Suprapubic skin (tissue), 4 donors: Measurements from ENCODE around the gene UBXN11. TPM values are rescaled to one million over a fixed set of nuclear protein-coding genes. Genes with fewer than 3 reads are reported as not detected.

ENCODE experiments used
- DNase-seq, 2 donors: peaks; one replicate each; pipeline ENCODE4 v3.0.0-alpha.2; 2019; ENCODE audit warnings: low spot score in 2 of 2
- H3K27ac ChIP-seq: fragments of 200-600 bp; sonication (generic); one replicate; pipeline ENCODE4 v1.5.1; 2019
- H3K27me3 ChIP-seq: fragments of 200-600 bp; sonication (generic); one replicate; pipeline ENCODE4 v1.5.1; 2019
- H3K36me3 ChIP-seq: fragments of 200-600 bp; sonication (generic); one replicate; pipeline ENCODE4 v1.5.1; 2019
- H3K4me1 ChIP-seq: fragments of 200-600 bp; sonication (generic); one replicate; pipeline ENCODE4 v1.5.1; 2019
- H3K4me3 ChIP-seq: fragments of 200-600 bp; sonication (generic); one replicate; pipeline ENCODE4 v1.5.1; 2019; ENCODE audit warnings: mild to moderate bottlenecking
- H3K9me3 ChIP-seq: fragments of 200-600 bp; sonication (generic); one replicate; pipeline ENCODE4 v1.5.1; 2019
- EP300 ChIP-seq: sonication (generic); formaldehyde crosslinking; IDR thresholded peaks from one replicate; pipeline ENCODE4 v1.6.1; 2017; ENCODE audit warnings: antibody characterized with exemption
- POLR2A ChIP-seq, 2 donors: fragments of 450-650 bp; IDR thresholded peaks; one replicate each; pipeline ENCODE4 v1.6.1; 2017; ENCODE audit warnings: antibody characterized with exemption in 2 of 2, mild to moderate bottlenecking in 2 of 2, moderate library complexity in 2 of 2
- POLR2AphosphoS5 ChIP-seq, 3 donors: sonication (generic); formaldehyde crosslinking; IDR thresholded peaks; one replicate each; pipeline ENCODE4 v1.6.1; 2017; ENCODE audit warnings: antibody characterized with exemption in 3 of 3
- WGBS: methylation state at CpG from one replicate; pipeline ENCODE4 v1.1.5; 2018; 5-methylcytosine and 5-hydroxymethylcytosine counted together
- total RNA-seq, 4 donors: library from RNA; depleted of rRNA; stranded (reverse); fragments of >200 nt; gene quantifications; one replicate each; pipeline ENCODE4 v1.1.0, GENCODE V29; 2016
- TF ChIP-seq, protein P1 (sequence below), 2 donors: fragments of 200-600 bp in 1 of 2; fragments of 450-650 bp in 1 of 2; sonication (generic) in 1 of 2; IDR thresholded peaks; one replicate each; pipeline ENCODE4 v1.5.1; 2016 to 2019; ENCODE audit warnings: antibody characterized with exemption in 2 of 2, mild to moderate bottlenecking in 1 of 2, moderate library complexity in 1 of 2

The UBXN11 gene
- total RNA-seq, 4 donors from 2014 or later = 3.2 to 19.1 (median 9.1) TPM

DNA sequence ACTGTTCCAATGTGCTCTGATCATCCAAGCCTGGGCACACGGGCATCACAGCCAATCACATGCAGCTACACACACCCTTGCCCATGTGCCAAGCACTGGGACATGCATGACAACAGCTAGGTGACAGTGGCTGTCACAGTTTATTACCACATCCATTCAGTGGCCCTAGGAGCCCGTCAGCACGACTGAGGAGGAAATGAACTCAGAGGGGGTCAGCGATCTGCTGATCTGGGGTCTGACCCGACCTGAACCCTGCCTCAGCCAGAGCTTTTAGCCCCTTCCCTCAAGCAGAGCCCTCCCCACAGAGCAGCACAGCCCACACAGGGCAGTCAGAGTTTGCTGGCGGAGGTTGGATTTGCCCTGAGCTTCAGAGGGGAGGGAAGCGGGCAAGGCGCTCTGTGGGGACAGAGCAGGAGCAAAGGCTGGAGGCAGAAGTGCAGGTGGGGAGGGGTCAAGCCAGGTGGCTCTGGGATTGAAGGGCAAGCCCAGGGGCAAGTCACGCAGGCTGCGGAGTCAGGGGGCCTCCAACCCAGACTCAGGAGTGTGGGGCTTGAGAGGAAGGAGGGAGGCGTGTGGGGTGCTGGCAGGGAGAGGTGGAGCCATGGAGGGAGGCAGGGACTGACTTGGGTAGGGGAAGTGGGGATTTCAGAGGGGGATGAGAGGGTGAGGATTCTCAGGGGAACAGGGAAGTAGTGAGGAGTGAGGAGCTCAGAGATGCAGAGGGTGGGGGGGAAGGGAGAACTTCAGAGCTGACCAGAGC lies 16.1 kb downstream of the UBXN11 start:
- H3K36me3 ChIP-seq = no peaks in the 10 kb centered on the region
- 82% methylated on average over 7 of the region's 11 CpGs for WGBS
- H3K4me1 ChIP-seq = peaks cover 59% of the 10 kb centered on the region
- peak in 1 of 2 donors; percentile 61 for DNase-seq
- H3K27me3 ChIP-seq = no peaks in the 10 kb centered on the region
- no peaks in the 10 kb centered on the region for H3K9me3 ChIP-seq
- peak overlapping the region; percentile 54 for H3K27ac ChIP-seq
- no peak overlapping the region for H3K4me3 ChIP-seq
- TF ChIP-seq EP300 (no peak), POLR2AphosphoS5 (IDR thresholded peaks at IDR 0.05) (no peak), POLR2A (IDR thresholded peaks at IDR 0.05) (no peak)
- TF ChIP-seq, protein P1, sequence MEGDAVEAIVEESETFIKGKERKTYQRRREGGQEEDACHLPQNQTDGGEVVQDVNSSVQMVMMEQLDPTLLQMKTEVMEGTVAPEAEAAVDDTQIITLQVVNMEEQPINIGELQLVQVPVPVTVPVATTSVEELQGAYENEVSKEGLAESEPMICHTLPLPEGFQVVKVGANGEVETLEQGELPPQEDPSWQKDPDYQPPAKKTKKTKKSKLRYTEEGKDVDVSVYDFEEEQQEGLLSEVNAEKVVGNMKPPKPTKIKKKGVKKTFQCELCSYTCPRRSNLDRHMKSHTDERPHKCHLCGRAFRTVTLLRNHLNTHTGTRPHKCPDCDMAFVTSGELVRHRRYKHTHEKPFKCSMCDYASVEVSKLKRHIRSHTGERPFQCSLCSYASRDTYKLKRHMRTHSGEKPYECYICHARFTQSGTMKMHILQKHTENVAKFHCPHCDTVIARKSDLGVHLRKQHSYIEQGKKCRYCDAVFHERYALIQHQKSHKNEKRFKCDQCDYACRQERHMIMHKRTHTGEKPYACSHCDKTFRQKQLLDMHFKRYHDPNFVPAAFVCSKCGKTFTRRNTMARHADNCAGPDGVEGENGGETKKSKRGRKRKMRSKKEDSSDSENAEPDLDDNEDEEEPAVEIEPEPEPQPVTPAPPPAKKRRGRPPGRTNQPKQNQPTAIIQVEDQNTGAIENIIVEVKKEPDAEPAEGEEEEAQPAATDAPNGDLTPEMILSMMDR (IDR thresholded peaks at IDR 0.05) = no peak

DNA sequence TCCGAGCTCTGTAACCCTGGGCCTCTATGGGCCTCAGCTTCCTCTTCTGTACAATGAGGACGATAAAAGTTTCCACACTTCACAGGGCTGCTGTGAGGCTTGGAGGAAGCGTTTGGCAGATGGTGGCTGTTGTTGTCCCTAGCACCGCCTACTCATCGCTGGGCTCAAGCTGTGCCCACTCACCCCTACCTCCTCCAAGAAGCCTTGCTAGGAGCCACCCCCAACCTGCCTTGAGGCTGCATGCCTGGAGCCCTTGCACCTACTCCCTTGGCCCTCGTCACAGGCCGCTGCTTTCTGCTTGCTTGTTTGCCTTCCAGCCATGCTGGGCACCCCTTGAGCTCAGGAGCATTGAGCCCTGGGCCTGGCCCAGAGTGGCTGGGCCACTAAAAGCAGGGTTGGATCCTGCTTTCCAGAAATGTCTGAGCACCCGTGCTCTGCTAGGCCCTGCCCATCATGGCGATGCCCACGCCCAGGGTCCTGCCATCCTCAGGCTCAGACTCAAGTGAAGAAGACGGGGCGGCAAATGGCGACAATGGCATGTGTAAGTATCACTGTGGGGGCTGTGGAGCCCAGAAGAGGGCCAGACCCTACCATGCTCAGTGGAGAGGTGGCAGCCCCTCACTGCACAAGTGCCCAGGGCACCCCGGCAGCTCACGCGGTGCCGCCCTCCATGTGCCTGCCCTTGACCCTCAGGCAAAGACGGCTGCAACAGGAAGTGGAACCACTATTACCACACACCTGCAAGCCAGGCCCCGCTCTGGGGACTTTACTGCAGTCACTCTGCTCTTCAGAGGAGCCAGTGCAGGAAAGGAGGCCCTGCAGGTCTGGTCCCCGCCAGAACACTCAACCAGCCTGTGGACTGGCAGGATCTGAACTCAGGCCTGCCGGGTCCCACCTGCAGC lies 17.0 kb downstream of the UBXN11 start:
- 88% methylated on average over 14 of the region's 21 CpGs for WGBS
- H3K4me1 ChIP-seq = peaks cover 68% of the 10 kb centered on the region
- DNase-seq = peak; percentile 65 to 81

DNA sequence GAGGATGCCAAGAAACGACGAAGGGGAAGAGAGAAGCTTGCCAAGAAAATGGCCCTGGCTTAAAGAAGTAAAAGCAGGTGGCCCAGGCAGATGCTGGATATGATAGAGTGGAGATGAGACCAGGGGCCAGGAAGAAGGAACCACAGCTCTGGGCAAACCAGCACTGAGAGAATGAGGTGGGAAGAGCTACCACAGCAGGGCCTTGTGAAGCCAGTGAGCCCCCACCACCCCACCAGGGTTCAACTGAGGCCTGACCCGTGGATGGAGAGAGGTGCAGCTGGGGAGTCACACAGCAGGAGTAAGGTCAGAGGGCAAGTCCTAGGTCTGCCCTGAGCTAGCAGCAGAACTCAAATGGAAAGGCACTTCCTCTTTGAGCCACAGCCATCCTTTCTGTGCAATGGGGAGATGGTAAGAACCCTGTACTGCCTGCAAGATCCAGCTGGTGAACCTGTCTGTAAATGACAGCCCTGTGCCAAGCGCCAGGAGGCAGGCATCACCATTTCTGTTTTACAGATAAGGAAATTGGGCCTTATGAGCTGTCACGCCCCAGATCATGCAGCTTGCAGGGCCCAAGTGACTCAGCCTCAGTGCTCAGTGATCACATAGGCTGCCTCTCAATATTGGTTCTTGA lies 18.0 kb downstream of the UBXN11 start:
- Histone ChIP-seq H3K27ac (peak overlapping the region; percentile 45), H3K4me3 (no peak overlapping the region), H3K36me3 (no peaks in the 10 kb centered on the region), H3K27me3 (no peaks in the 10 kb centered on the region), H3K9me3 (no peaks in the 10 kb centered on the region), H3K4me1 (peaks cover 78% of the 10 kb centered on the region)
- peak; percentile 60 to 75 for DNase-seq
- TF ChIP-seq POLR2AphosphoS5 (IDR thresholded peaks at IDR 0.05) = no peak
- no peak for TF ChIP-seq POLR2A (IDR thresholded peaks at IDR 0.05)
- TF ChIP-seq, protein P1 (IDR thresholded peaks at IDR 0.05) = no peak
- no peak for TF ChIP-seq EP300
- 27% methylated on average over 3 of the region's 5 CpGs for WGBS

More for the DNA sequence above, 17.0 kb downstream of the UBXN11 start:
- H3K27me3 ChIP-seq = no peaks in the 10 kb centered on the region
- H3K36me3 ChIP-seq = no peaks in the 10 kb centered on the region
- H3K9me3 ChIP-seq = no peaks in the 10 kb centered on the region
- H3K4me3 ChIP-seq = no peak overlapping the region
- H3K27ac ChIP-seq = peak overlapping the region; percentile 45
- TF ChIP-seq POLR2AphosphoS5 (IDR thresholded peaks at IDR 0.05) = no peak

DNA sequence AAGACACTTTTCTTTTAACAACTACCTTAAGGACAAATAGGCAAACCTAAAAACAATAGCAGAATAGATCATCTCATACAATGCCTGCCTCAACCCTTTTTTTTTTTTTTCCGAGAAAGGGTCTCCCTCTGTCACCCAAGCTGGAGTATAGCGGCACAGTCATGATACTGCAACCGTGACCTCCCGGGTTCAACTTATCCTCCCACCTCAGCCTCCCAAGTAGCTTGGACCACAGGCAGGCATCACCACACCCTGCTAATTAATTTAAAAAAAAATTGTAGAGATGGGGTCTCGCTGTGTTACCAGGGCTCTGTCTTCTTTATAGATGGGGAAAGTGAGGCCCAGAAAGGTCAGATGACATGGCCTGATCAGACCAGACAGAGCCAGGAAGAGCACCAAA lies 18.6 kb downstream of the UBXN11 start:
- H3K27ac ChIP-seq = peak overlapping the region; percentile 7

DNA sequence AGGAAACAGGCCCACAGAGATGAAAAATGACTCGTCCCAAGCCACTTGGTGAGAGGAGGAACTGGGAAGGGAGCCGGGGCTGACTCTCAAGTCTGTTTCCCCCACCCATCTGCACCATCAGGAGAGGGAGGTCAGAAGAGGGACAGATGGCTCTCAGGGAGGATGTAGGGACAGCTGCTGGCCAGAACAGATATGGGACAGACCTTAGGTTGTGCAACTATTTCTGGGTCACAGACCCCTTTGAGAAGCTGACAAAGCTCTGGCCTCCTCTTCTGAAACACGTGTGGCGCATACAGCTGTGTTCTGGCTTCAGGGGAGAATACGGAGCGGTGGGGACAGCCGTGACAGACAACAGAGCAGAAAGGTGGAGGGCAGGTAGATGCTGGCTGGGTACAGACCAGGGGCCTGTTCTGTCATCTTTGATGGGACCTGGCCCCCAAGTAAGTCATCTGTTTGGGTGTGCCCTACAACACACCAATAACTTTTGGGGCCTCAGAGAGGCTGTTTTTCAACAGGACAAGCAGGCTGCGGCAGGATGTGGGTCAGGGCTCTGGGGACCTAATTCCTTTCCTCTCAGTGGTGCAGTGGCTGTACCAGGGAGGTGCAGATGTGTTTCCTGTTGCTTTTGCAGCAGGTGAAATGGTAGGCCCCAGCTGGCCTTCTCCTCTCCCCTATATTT lies 19.3 kb downstream of the UBXN11 start:
- Histone ChIP-seq H3K4me1 (peaks cover 89% of the 10 kb centered on the region), H3K27me3 (no peaks in the 10 kb centered on the region), H3K27ac (peak overlapping the region; percentile 75), H3K36me3 (no peaks in the 10 kb centered on the region), H3K9me3 (no peaks in the 10 kb centered on the region), H3K4me3 (no peak overlapping the region)
- WGBS = 49% methylated on average over 8 of the region's 8 CpGs
- TF ChIP-seq POLR2A (IDR thresholded peaks at IDR 0.05) (no peak), POLR2AphosphoS5 (IDR thresholded peaks at IDR 0.05) (peak in 2 of 3 donors; percentile 4 to 55), EP300 (no peak)
- TF ChIP-seq, protein P1 (IDR thresholded peaks at IDR 0.05) = no peak
- peak in 1 of 2 donors; percentile 73 for DNase-seq

More for the DNA sequence above, 18.6 kb downstream of the UBXN11 start:
- no peak for TF ChIP-seq POLR2AphosphoS5 (IDR thresholded peaks at IDR 0.05)
- TF ChIP-seq, protein P1 (IDR thresholded peaks at IDR 0.05) = no peak
- TF ChIP-seq EP300 = no peak
- TF ChIP-seq POLR2A (IDR thresholded peaks at IDR 0.05) = no peak
- H3K36me3 ChIP-seq = no peaks in the 10 kb centered on the region
- no peaks in the 10 kb centered on the region for H3K9me3 ChIP-seq
- H3K4me3 ChIP-seq = no peak overlapping the region
- H3K4me1 ChIP-seq = peaks cover 83% of the 10 kb centered on the region
- no peak for DNase-seq
- 93% methylated on average over 5 of the region's 5 CpGs for WGBS
- no peaks in the 10 kb centered on the region for H3K27me3 ChIP-seq
